NCI-H748 (cell line): Measurements from ENCODE around the gene MFSD6.
"Not testable (repeated sequence)": the region's sequence is repeated elsewhere in the genome, so short reads cannot be mapped to it uniquely, and the experiment has no call there.

Experiments
- DNase-seq: peaks from one replicate; lab custom pipeline; 2025; ENCODE audit not compliant: unreplicated experiment; lab: John Stamatoyannopoulos, UW

Gene MFSD6

GRCh38 chr2:190405070-190405469, 3.1 kb upstream of the MFSD6 start:
- DNase-seq = no peak

- DNase-seq = no peak
These were observed 2.2 kb upstream of the MFSD6 start for GRCh38 chr2:190405995-190406394.

- no peak for DNase-seq
These were observed 1.4 kb upstream of the MFSD6 start for GRCh38 chr2:190406805-190407204.

- DNase-seq = peak; percentile 93
These were observed 901 bp upstream of the MFSD6 start for GRCh38 chr2:190407246-190407661.

GRCh38 chr2:190408538-190409271, 550 bp downstream of the MFSD6 start:
- DNase-seq = peak; percentile 81

- peak; percentile 34 for DNase-seq
These were observed 1.5 kb downstream of the MFSD6 start for GRCh38 chr2:190409616-190410015.

- DNase-seq = no peak
These were observed 2.0 kb downstream of the MFSD6 start for GRCh38 chr2:190410166-190410565.

- DNase-seq = peak; percentile 58
These were observed 4.8 kb downstream of the MFSD6 start for GRCh38 chr2:190412966-190413365.

- no peak for DNase-seq
These were observed 5.3 kb downstream of the MFSD6 start for GRCh38 chr2:190413421-190413820.

GRCh38 chr2:190415251-190415650, 7.1 kb downstream of the MFSD6 start:
- no peak for DNase-seq

- no peak for DNase-seq
These were observed 7.9 kb downstream of the MFSD6 start for GRCh38 chr2:190415794-190416775.

GRCh38 chr2:190417045-190417842, 9.1 kb downstream of the MFSD6 start:
- no peak for DNase-seq

GRCh38 chr2:190418727-190419126, 10.6 kb downstream of the MFSD6 start:
- DNase-seq = no peak

GRCh38 chr2:190420801-190421200, 12.6 kb downstream of the MFSD6 start:
- DNase-seq = no peak

GRCh38 chr2:190425221-190425866, 17.2 kb downstream of the MFSD6 start:
- DNase-seq = no peak

- no peak for DNase-seq
These were observed 17.9 kb downstream of the MFSD6 start for GRCh38 chr2:190425883-190426658.

GRCh38 chr2:190430866-190431265, 22.7 kb downstream of the MFSD6 start:
- DNase-seq = not testable (repeated sequence)

- DNase-seq = no peak
These were observed 23.8 kb downstream of the MFSD6 start for GRCh38 chr2:190431907-190432306.

- DNase-seq = peak; percentile 74
These were observed 24.5 kb downstream of the MFSD6 start for GRCh38 chr2:190432567-190433231.
